Measurements from ENCODE around the gene USP36. TPM values are rescaled to one million over a fixed set of nuclear protein-coding genes. Genes with fewer than 3 reads are reported as not detected.
A peak's percentile ranks its signal among the peaks of the same experiment; 100 is the strongest.

Gene USP36
- total and polyA plus RNA-seq, 2 experiments from 2014 or later: 27.1 to 27.8 TPM

GRCh38 chr17:78802008-78802407 lies 38.6 kb downstream of the USP36 start:
- Histone ChIP-seq H3K4me1 (ENCODE audit: low read depth) (no peaks in the 10 kb centered on the region), H3K4me3 (no peak overlapping the region), H3K27me3 (no peaks in the 10 kb centered on the region), H3K27ac (no peak overlapping the region), H3K9me3 (ENCODE audit: low read depth) (no peaks in the 10 kb centered on the region), H3K36me3 (peaks cover 30% of the 10 kb centered on the region)
- no peak for TF ChIP-seq CTCF (IDR thresholded peaks at IDR 0.05; ENCODE audit: low read depth, low read length)
- no peak for DNase-seq (ENCODE audit: low read depth in 1 of 2, low spot score in 1 of 2)

GRCh38 chr17:78800132-78800931 lies 40.3 kb downstream of the USP36 start:
- H3K9me3 ChIP-seq (ENCODE audit: low read depth): no peaks in the 10 kb centered on the region
- H3K27ac ChIP-seq: no peak overlapping the region
- H3K4me1 ChIP-seq (ENCODE audit: low read depth): no peaks in the 10 kb centered on the region
- peaks cover 24% of the 10 kb centered on the region for H3K36me3 ChIP-seq
- no peaks in the 10 kb centered on the region for H3K27me3 ChIP-seq
- H3K4me3 ChIP-seq: no peak overlapping the region
- TF ChIP-seq CTCF (IDR thresholded peaks at IDR 0.05; ENCODE audit: low read depth, low read length): no peak
- DNase-seq (ENCODE audit: low read depth in 1 of 2, low spot score in 1 of 2): no peak

- H3K27me3 ChIP-seq: no peaks in the 10 kb centered on the region
- DNase-seq (ENCODE audit: low read depth in 1 of 2, low spot score in 1 of 2): peak; percentile 15 to 38
- H3K27ac ChIP-seq: no peak overlapping the region
- no peaks in the 10 kb centered on the region for H3K9me3 ChIP-seq (ENCODE audit: low read depth)
- no peak overlapping the region for H3K4me3 ChIP-seq
- no peaks in the 10 kb centered on the region for H3K4me1 ChIP-seq (ENCODE audit: low read depth)
- peaks cover 21% of the 10 kb centered on the region for H3K36me3 ChIP-seq
- TF ChIP-seq CTCF (IDR thresholded peaks at IDR 0.05; ENCODE audit: low read depth, low read length): peak; percentile 36
Observed at GRCh38 chr17:78798695-78799559, 41.7 kb downstream of the USP36 start.

GRCh38 chr17:78797691-78798585 lies 42.7 kb downstream of the USP36 start:
- DNase-seq (ENCODE audit: low read depth in 1 of 2, low spot score in 1 of 2): no peak
- Histone ChIP-seq H3K4me3 (no peak overlapping the region), H3K4me1 (ENCODE audit: low read depth) (no peaks in the 10 kb centered on the region), H3K27ac (no peak overlapping the region), H3K36me3 (peaks cover 15% of the 10 kb centered on the region), H3K9me3 (ENCODE audit: low read depth) (no peaks in the 10 kb centered on the region), H3K27me3 (no peaks in the 10 kb centered on the region)
- TF ChIP-seq CTCF (IDR thresholded peaks at IDR 0.05; ENCODE audit: low read depth, low read length): no peak

GRCh38 chr17:78797213-78797612 lies 43.4 kb downstream of the USP36 start:
- Histone ChIP-seq H3K4me1 (ENCODE audit: low read depth) (no peaks in the 10 kb centered on the region), H3K9me3 (ENCODE audit: low read depth) (no peaks in the 10 kb centered on the region), H3K36me3 (peaks cover 10% of the 10 kb centered on the region), H3K27me3 (no peaks in the 10 kb centered on the region), H3K27ac (no peak overlapping the region), H3K4me3 (no peak overlapping the region)
- no peak for DNase-seq (ENCODE audit: low read depth in 1 of 2, low spot score in 1 of 2)
- TF ChIP-seq CTCF (IDR thresholded peaks at IDR 0.05; ENCODE audit: low read depth, low read length): no peak
